Endothelial cell of umbilical vein (primary cell): ENCODE measurements around the gene PDE3B. TPM values are rescaled to one million over a fixed set of nuclear protein-coding genes. Genes with fewer than 3 reads are reported as not detected.

ENCODE experiments used
- BruUV-seq: library from RNA; stranded (reverse); fragments of 400-500 nt; replicated peaks from 2 replicates; lab custom pipeline; 2021; lab: Mats Ljungman, UMichigan
- CTCF ChIA-PET: fragments of 300-600, 350-600 bp; sonication (Branson Sonifier 250); formaldehyde crosslinking; loops from one replicate; lab custom pipeline; 2021; ENCODE audit warnings: antibody characterized with exemption, inconsistent platforms; lab: Charles Lee
- POLR2A ChIA-PET: fragments of 300-600, 350-600 bp; sonication (Branson Sonifier 250); formaldehyde crosslinking; loops from one replicate; lab custom pipeline; 2021; ENCODE audit warnings: antibody characterized with exemption, inconsistent platforms; lab: Charles Lee
- DNase-seq: peaks from one replicate; pipeline ENCODE4 v3.0.0-alpha.2; 2011; ENCODE audit warnings: low read depth, low spot score
- FAIRE-seq: peaks from 2 replicates; lab custom pipeline; 2011; peaks lifted over from hg19 to GRCh38; lab: Jason Lieb, UNC
- H2AFZ ChIP-seq: 2 replicates; pipeline ENCODE4 v1.6.0; 2012; ENCODE audit warnings: low read depth, low read length, control low read depth, inconsistent platforms
- H3K27ac ChIP-seq: 2 replicates; pipeline ENCODE4 v1.5.1; 2011; ENCODE audit warnings: low read depth, mild to moderate bottlenecking, control low read depth, low read length, moderate library complexity; ENCODE audit not compliant: insufficient read depth
- H3K27me3 ChIP-seq, 2 experiments: 2 replicates each; pipeline versions ENCODE4 v1.6.0 to v1.6.1; 2011; ENCODE audit warnings: low read length in 2 of 2, mixed read lengths in 1 of 2; ENCODE audit not compliant: control insufficient read depth in 2 of 2, insufficient read depth in 2 of 2
- H3K36me3 ChIP-seq, 2 experiments: 2 replicates in 1 of 2; 3 replicates in 1 of 2; pipeline ENCODE4 v1.5.1; 2011; ENCODE audit warnings: low read length in 2 of 2, mild to moderate bottlenecking in 1 of 2, moderate library complexity in 1 of 2; ENCODE audit not compliant: control insufficient read depth in 2 of 2, insufficient read depth in 2 of 2; ENCODE audit errors: extremely low read depth in 1 of 2
- H3K4me1 ChIP-seq: 3 replicates; pipeline ENCODE4 v1.5.1; 2011; ENCODE audit warnings: mild to moderate bottlenecking, low read length; ENCODE audit not compliant: control insufficient read depth, insufficient read depth; ENCODE audit errors: extremely low read depth
- H3K4me2 ChIP-seq: 2 replicates; pipeline ENCODE4 v1.6.1; 2011; ENCODE audit warnings: low read length, control low read depth, mixed read lengths; ENCODE audit not compliant: insufficient read depth
- H3K4me3 ChIP-seq, 3 experiments: fragments of 200-600 bp in 1 of 3; sonication (generic), shearing (Covaris generic) in 1 of 3; replicated peaks in 1 of 3; 2 replicates each; pipeline ENCODE4 v1.5.1; 2011 to 2016; ENCODE audit warnings: control low read depth in 3 of 3, low read length in 3 of 3, mild to moderate bottlenecking in 2 of 3, inconsistent platforms in 1 of 3, low read depth in 1 of 3, moderate library complexity in 1 of 3; ENCODE audit not compliant: insufficient read depth in 1 of 3
- H3K79me2 ChIP-seq: 2 replicates; pipeline ENCODE4 v1.6.0; 2012; ENCODE audit warnings: low read length, inconsistent platforms; ENCODE audit not compliant: control insufficient read depth, insufficient read depth
- H3K9ac ChIP-seq: replicated peaks from 2 replicates; pipeline ENCODE3; 2011; ENCODE audit warnings: low read length, control low read depth; ENCODE audit not compliant: insufficient read depth; ENCODE audit errors: extremely low read depth
- H3K9me1 ChIP-seq: replicated peaks from 3 replicates; pipeline ENCODE4 v1.6.0; 2011; ENCODE audit warnings: mild to moderate bottlenecking, low read length; ENCODE audit not compliant: control insufficient read depth, insufficient read depth; ENCODE audit errors: extremely low read depth
- H3K9me3 ChIP-seq: replicated peaks from 2 replicates; pipeline ENCODE4 v1.5.1; 2012; ENCODE audit warnings: low read length, inconsistent platforms; ENCODE audit not compliant: control insufficient read depth, insufficient read depth
- H4K20me1 ChIP-seq: replicated peaks from 2 replicates; pipeline ENCODE3; 2011; ENCODE audit warnings: mild to moderate bottlenecking, low read length; ENCODE audit not compliant: control insufficient read depth, insufficient read depth; ENCODE audit errors: extremely low read depth
- EZH2 ChIP-seq: IDR thresholded peaks from 2 replicates; pipeline ENCODE4 v1.6.1; 2012; ENCODE audit warnings: borderline replicate concordance, low read depth, mild to moderate bottlenecking, moderate library complexity, low read length, inconsistent platforms; ENCODE audit not compliant: severe bottlenecking
- FOS ChIP-seq: IDR thresholded peaks from 2 replicates; pipeline ENCODE4 v1.6.1; 2011; ENCODE audit warnings: mild to moderate bottlenecking, low read length, moderate library complexity, borderline replicate concordance; ENCODE audit not compliant: insufficient read depth
- GATA2 ChIP-seq: IDR thresholded peaks from 2 replicates; pipeline ENCODE4 v1.7.0; 2011; ENCODE audit warnings: low read depth, mild to moderate bottlenecking, moderate library complexity, mixed read lengths, low read length; ENCODE audit not compliant: insufficient read length, insufficient read depth
- JUN ChIP-seq: IDR thresholded peaks from 2 replicates; pipeline ENCODE4 v1.6.1; 2011; ENCODE audit warnings: borderline replicate concordance, low read depth; ENCODE audit not compliant: insufficient read length, insufficient read depth
- MYC ChIP-seq: IDR thresholded peaks from one replicate; pipeline ENCODE4 v1.6.1; 2011; ENCODE audit warnings: mild to moderate bottlenecking, low read depth, low read length
- POLR2A ChIP-seq: IDR thresholded peaks from 2 replicates; pipeline ENCODE4 v1.6.1; 2012; ENCODE audit warnings: low read depth, mild to moderate bottlenecking, control low read depth, low read length
- POLR2AphosphoS5 ChIP-seq: IDR thresholded peaks from 2 replicates; pipeline ENCODE4 v1.6.1; 2012; ENCODE audit warnings: low read depth, mild to moderate bottlenecking, control low read depth, low read length, moderate library complexity; ENCODE audit not compliant: insufficient read depth
- dilution Hi-C: fragments of 300-500 bp; cut with MboI; formaldehyde crosslinking; loops from one replicate; pipeline ENCODE4 v1.15.0; 2019; ENCODE audit warnings: low sequenced_read_pairs; ENCODE audit not compliant: extremely low pct_ligation_motif_present
- intact Hi-C: fragments of 100-400 bp; cut with micrococcal nuclease; formaldehyde crosslinking; loops from one replicate; pipeline ENCODE4 v1.10.0; 2022
- polyA plus RNA-seq, 4 experiments: library from polyadenylated mRNA; depleted of rRNA in 3 of 4; stranded (reverse) in 3 of 4; unstranded in 1 of 4; fragments of >200 nt; gene quantifications; 2 replicates each; pipeline versions ENCODE4 v1.2.1 to v1.2.3, GENCODE V29; 2011 to 2012; ENCODE audit warnings: missing spikeins in 1 of 4
- total RNA-seq: library from RNA; stranded (reverse); gene quantifications from 2 replicates; pipeline ENCODE4 v1.2.3, GENCODE V29; 2021
- TF ChIP-seq, protein P1 (sequence below), 2 donors: IDR thresholded peaks; 1 replicate in 1 of 2; 2 replicates in 1 of 2; pipeline ENCODE4 v1.5.1; 2011; ENCODE audit warnings: low read length in 2 of 2, mild to moderate bottlenecking in 2 of 2, moderate library complexity in 2 of 2, control low read depth in 1 of 2, inconsistent platforms in 1 of 2, low read depth in 1 of 2; ENCODE audit not compliant: insufficient read depth in 1 of 2; ENCODE audit errors: extremely low read depth in 1 of 2
- TF ChIP-seq, protein P2 (sequence below): IDR thresholded peaks from 2 replicates; pipeline ENCODE4 v1.6.1; 2011; ENCODE audit not compliant: insufficient read depth, insufficient read length

Gene PDE3B
- total and polyA plus RNA-seq, 2 donors (not counting 3 experiments of a cell fraction or from before 2014, with no cell fraction given): 0.26 to 1.9 TPM

GRCh38 chr11:14821031-14821430, 177.4 kb downstream of the PDE3B start:
- Histone ChIP-seq H4K20me1 (no peaks in the 10 kb centered on the region), H3K36me3 (no peaks in the 10 kb centered on the region), H3K9ac (no peak overlapping the region), H3K27ac (no peak overlapping the region), H3K9me3 (no peaks in the 10 kb centered on the region), H2AFZ (no peak overlapping the region), H3K79me2 (no peaks in the 10 kb centered on the region), H3K4me3 (no peak overlapping the region), H3K27me3 (no peaks in the 10 kb centered on the region), H3K9me1 (no peaks in the 10 kb centered on the region), H3K4me2 (no peak overlapping the region), H3K4me1 (no peaks in the 10 kb centered on the region)
- dilution Hi-C loops (no loop called here), intact Hi-C loops (no loop called here)
- TF ChIP-seq JUN (no peak), FOS (no peak), EZH2 (no peak), GATA2 (no peak), POLR2A (no peak), POLR2AphosphoS5 (no peak), MYC (no peak)
- TF ChIP-seq, protein P1, sequence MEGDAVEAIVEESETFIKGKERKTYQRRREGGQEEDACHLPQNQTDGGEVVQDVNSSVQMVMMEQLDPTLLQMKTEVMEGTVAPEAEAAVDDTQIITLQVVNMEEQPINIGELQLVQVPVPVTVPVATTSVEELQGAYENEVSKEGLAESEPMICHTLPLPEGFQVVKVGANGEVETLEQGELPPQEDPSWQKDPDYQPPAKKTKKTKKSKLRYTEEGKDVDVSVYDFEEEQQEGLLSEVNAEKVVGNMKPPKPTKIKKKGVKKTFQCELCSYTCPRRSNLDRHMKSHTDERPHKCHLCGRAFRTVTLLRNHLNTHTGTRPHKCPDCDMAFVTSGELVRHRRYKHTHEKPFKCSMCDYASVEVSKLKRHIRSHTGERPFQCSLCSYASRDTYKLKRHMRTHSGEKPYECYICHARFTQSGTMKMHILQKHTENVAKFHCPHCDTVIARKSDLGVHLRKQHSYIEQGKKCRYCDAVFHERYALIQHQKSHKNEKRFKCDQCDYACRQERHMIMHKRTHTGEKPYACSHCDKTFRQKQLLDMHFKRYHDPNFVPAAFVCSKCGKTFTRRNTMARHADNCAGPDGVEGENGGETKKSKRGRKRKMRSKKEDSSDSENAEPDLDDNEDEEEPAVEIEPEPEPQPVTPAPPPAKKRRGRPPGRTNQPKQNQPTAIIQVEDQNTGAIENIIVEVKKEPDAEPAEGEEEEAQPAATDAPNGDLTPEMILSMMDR (IDR thresholded peaks at IDR 0.05; ENCODE audit: extremely low read depth in 1 of 2, insufficient read depth in 1 of 2, low read depth in 1 of 2, low read length in 2 of 2): no peak
- TF ChIP-seq, protein P2, sequence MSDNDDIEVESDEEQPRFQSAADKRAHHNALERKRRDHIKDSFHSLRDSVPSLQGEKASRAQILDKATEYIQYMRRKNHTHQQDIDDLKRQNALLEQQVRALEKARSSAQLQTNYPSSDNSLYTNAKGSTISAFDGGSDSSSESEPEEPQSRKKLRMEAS: no peak
- DNase-seq: no peak
- CTCF ChIA-PET: no interaction called here
- POLR2A ChIA-PET: no interaction called here
- no peak for FAIRE-seq
- BruUV-seq: no TSS peak
